GM21737 (cell line): Measurements from ENCODE around the gene MAST3.

Experiments used
- ATAC-seq: cut with Tn5 transposase; IDR thresholded peaks from one replicate; pipeline ENCODE4 v1.9.1; 2021; ENCODE audit warnings: mild to moderate bottlenecking, moderate library complexity; ENCODE audit not compliant: unreplicated experiment

The MAST3 gene

GRCh38 chr19:18109733-18110608, 12.4 kb downstream of the MAST3 start:
- ATAC-seq = no peak

GRCh38 chr19:18110609-18111232, 13.1 kb downstream of the MAST3 start:
- ATAC-seq = no peak

GRCh38 chr19:18112989-18113478, 15.5 kb downstream of the MAST3 start:
- ATAC-seq = no peak

- ATAC-seq = no peak
Measured at GRCh38 chr19:18113827-18114226, 16.2 kb downstream of the MAST3 start.

GRCh38 chr19:18114483-18114882, 16.9 kb downstream of the MAST3 start:
- no peak for ATAC-seq

GRCh38 chr19:18117364-18117691, 19.8 kb downstream of the MAST3 start:
- ATAC-seq = peak; percentile 1

- ATAC-seq = peak; percentile 84
Measured at GRCh38 chr19:18117692-18118378, 20.3 kb downstream of the MAST3 start.

- peak; percentile 3 for ATAC-seq
Measured at GRCh38 chr19:18118420-18119012, 20.9 kb downstream of the MAST3 start.

- no peak for ATAC-seq
Measured at GRCh38 chr19:18119013-18119716, 21.6 kb downstream of the MAST3 start.

- ATAC-seq = no peak
Measured at GRCh38 chr19:18119717-18120105, 22.1 kb downstream of the MAST3 start.

- no peak for ATAC-seq
Measured at GRCh38 chr19:18120127-18120526, 22.5 kb downstream of the MAST3 start.

GRCh38 chr19:18121166-18121565, 23.6 kb downstream of the MAST3 start:
- no peak for ATAC-seq

GRCh38 chr19:18122424-18122823, 24.8 kb downstream of the MAST3 start:
- ATAC-seq = no peak

- ATAC-seq = no peak
Measured at GRCh38 chr19:18122860-18123795, 25.6 kb downstream of the MAST3 start.

GRCh38 chr19:18123819-18124218, 26.2 kb downstream of the MAST3 start:
- no peak for ATAC-seq

- ATAC-seq = no peak
Measured at GRCh38 chr19:18126097-18126496, 28.5 kb downstream of the MAST3 start.

- no peak for ATAC-seq
Measured at GRCh38 chr19:18128044-18128443, 30.5 kb downstream of the MAST3 start.

- no peak for ATAC-seq
Measured at GRCh38 chr19:18128805-18129204, 31.2 kb downstream of the MAST3 start.

- no peak for ATAC-seq
Measured at GRCh38 chr19:18130523-18131242, 33.1 kb downstream of the MAST3 start.
